CD4-positive, alpha-beta T cell treated with Interferon alpha-2 for 1 hour (primary cell): ENCODE measurements around the gene NKTR.

Experiments used
- DNase-seq, 2 donors: peaks; one replicate each; pipeline ENCODE4 v3.0.0-alpha.2; 2020 to 2022

Gene NKTR

DNA sequence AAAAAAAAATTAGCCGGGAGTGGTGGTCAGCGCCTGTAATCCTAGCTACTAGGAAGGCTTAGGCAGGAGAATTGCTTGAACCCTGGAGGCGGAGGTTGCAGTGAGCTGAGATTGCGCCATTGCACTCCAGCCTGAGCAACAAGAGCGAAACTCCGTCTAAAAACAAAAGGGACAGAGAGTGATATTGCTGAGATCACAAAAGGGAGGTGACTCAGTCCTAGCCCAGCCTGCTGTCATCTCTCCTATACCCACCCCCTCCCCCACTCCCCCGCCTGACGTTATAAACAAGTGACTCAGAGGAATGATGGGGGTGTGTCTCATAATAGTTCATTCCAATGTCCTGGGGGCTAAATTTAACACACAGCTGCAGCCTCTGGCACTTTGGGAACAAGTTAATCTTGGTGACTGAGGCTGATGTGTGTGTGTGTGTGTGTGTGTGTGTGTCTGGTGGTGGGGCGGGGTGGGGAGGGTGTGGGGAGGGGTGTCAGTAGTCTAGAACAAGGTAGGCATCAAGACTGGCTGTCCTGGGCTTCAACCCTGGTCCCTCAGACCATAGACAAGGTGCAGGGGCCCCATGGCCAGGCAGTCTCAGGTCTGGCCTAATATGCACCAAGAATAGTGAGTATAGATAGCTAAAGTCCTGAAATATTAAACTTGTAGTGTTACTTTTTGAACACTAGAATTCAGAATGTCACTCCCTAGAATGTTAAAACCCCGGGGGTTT lies 83.6 kb downstream of the NKTR start:
- DNase-seq, result peak in 1 of 2 donors; percentile 28

DNA sequence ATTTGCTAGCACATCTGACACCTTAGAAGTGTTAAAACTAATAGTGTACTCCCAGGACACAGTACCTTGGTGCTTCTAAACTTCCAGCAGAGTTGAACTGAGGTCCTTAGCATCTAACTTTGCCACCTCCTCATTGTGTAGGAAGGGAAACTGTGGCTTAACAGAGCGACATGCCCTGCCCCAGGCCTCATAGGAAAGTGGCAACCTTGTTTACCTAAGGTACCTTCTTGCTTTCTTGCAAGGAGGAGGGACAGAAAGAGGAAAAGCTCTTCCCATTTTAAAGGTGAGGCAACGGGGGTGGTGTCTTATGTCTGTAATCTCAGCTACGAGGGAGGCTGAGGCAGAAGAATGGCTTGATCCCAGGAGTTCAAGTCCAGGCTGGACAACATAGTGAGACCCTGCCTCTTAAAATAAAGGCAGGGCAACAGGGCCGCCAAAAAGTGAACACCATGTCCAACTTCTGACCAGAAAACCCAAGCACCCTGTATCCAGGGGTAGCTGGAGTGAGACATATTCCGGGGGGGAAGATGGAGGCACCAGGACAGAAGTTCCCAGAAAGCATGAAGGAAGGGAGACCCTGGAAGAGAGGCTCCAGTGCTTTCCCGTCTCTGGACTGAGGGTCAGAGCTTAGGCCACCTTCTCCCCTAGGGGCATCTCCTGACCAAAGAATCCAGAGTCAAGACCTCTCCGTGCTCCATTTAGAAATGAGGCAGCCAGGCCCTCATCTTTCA lies 84.3 kb downstream of the NKTR start:
- no peak for DNase-seq

DNA sequence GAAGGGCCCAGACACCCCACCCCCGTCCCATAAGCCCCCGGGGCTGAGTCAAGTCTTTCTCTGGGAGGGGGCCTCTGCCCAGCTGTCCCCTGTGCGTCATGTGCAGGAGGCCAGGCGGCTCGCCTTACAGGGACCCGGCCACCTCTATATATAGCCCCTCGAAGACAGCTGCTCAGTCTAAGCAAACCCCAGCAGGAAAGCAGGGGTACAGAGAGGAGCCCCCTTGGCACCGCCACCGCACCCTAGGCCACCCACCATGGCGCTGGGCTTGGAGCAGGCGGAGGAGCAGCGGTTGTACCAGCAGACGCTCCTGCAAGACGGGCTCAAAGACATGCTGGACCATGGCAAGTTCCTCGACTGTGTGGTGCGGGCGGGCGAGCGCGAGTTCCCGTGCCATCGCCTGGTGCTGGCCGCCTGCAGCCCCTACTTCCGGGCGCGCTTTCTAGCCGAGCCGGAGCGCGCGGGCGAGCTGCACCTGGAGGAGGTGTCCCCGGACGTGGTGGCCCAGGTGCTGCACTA lies 84.9 kb downstream of the NKTR start, which contains the start of gene KLHL40:
TSS of gene KLHL40 (plus strand) at position 175 of the 519 bp plus-strand sequence. CDS start at position 257, 82 bp downstream.
- no peak for DNase-seq

DNA sequence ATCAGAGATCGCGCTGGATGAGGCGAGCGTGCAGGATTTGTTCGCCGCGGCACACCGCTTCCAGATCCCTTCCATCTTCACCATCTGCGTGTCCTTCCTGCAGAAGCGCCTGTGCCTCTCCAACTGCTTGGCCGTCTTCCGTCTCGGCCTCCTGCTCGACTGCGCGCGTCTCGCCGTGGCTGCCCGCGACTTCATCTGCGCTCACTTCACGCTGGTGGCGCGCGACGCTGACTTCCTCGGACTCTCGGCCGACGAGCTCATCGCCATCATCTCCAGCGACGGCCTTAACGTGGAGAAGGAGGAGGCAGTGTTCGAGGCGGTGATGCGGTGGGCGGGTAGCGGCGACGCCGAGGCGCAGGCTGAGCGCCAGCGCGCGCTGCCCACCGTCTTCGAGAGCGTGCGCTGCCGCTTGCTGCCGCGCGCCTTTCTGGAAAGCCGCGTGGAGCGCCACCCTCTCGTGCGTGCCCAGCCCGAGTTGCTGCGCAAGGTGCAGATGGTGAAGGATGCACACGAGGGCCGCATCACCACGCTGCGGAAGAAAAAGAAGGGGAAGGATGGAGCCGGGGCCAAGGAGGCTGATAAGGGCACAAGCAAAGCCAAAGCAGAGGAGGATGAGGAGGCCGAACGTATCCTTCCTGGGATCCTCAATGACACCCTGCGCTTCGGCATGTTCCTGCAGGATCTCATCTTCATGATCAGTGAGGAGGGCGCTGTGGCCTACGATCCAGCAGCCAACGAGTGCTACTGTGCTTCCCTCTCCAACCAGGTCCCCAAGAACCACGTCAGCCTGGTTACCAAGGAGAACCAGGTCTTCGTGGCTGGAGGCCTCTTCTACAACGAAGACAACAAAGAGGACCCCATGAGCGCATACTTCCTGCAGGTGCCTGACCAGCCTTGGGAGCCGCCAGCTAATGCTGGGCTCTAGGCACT lies 85.7 kb downstream of the NKTR start:
- no peak for DNase-seq

DNA sequence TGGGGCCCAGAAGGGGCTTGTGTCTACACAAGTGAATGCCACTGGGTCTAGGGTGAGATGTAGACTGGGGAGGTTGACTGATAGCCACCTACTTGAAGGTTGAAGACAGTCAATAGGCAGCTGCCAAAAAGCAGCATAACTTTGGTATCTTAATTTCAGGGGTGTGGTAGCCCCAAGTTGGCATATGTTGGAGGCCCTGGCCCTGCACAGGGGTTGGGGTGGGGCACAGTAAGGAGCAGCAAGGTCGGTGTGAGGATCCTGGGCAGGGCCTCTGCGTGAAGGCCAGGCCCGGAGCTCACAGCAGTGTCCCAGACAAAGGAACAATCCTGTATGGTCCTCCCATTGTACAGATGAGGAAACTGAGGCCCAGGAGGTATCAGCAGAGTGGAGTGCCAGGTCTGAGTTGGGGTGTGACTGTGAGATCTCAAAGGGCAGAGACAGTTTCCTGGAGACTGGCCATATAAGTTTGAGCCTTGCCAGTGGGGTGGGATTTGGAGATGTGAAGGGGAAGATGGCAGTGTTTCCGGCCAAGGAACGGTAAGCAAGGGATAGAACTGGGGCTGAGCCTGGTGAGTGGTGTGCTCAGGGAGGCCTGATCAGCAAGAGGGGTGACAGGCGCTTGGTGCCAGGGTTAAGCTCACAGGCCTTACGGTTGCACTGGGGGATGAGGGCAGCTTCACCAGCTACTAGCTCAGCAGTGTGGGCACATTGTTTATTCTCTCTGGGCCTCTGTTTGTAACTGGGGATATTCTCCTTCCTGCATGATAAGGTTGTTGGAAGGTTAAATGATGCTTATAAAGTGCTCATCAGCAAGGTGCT lies 86.6 kb downstream of the NKTR start:
- no peak for DNase-seq

DNA sequence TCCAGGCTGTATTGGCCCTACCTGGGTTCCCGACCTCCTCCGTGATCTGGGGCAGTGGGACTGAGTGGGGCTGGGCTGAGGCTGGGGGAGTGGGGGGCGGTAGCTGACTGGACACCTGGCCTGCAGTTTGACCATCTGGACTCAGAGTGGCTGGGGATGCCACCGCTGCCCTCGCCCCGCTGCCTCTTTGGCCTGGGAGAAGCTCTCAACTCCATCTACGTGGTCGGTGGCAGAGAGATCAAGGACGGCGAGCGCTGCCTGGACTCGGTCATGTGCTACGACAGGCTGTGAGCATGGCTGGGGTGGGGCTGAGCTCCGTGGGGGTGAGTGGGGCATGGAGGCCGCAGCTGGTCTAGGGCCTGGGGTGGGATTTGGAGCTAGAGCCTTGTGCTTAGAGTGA lies 87.5 kb downstream of the NKTR start:
- no peak for DNase-seq

DNA sequence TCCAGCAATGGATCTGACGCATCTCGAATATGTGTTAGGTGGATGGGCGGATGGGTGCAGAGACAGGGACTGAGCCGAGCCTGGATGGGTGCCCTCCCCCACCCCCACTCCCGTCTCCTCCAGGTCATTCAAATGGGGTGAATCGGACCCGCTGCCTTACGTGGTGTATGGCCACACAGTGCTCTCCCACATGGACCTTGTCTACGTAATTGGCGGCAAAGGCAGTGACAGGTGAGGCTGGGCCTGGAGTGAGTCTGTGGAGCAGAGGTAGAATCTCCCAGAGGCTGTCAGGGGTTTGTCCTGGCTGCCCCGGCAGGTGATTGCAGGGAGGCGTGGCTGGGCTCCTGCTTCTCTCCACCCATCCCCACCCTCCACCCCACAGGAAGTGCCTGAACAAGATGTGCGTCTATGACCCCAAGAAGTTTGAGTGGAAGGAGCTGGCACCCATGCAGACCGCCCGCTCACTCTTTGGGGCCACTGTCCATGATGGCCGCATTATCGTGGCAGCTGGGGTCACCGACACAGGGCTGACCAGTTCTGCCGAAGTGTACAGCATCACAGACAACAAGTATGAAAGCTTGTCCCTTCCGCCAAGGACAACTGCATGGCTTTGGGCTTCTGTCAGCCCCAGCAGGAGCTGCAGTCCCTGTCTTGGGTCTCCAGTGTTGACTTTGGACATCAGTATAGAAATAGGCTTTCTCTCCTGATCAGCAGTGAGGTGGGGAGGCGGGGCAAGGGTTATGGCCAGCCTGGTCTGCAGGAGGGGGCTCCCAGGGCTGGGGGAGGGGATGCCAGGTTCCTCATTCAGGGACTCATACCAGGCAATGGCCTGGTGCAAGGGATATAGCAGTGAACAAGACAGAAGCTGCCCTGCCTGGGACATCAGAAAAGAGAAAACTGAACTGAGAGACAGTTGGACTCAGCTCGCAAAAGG lies 88.3 kb downstream of the NKTR start:
- no peak for DNase-seq

DNA sequence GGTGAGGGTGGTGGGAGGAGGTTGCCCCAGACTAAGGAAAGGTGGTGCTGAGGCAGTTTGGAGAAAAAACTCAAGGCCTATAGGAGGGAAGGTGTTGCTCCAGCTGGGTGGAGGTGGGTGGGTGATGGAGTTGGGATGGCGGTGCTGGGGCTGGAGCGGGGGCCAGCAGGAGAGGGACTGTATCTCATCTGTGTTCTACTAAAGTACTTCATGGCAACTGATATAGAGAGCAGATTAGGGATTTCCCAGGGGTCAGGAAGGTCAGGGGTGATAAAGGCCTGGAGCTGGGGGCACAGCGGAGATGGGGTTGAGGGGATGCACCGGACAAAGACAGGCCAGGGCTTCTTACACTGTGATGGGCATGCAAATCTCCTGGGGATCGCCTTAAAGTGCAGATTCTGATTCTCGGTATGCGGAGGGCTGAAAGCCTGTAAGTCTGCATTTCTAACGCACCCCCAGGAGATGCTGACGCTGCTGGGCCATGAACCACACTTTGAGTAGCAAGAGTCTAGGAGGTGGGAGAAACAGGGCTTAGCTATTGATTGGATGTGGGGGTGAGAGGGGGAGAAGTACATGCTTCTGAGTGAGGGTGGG lies 89.0 kb downstream of the NKTR start:
- DNase-seq, result no peak

DNA sequence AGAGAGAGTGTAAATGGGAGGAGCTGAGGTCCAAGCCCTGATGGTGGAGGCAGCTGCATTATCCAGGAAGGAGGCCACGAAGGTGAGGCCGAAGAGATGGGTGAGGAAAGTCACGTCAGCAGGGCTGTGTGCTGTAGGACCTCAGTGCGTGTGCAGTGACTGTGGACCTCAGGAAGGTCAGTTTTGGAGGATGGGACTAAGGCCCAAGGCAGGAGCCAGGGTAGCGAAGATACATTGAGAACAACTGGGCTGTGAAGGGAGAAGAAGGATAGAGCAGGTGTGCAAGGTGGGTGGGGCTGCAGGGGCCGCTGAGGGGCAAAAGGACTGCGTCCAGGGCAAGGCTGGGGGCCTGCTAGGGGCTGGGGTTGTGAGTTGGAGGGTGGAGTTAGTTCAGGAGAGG lies 89.7 kb downstream of the NKTR start:
- DNase-seq, result no peak

DNA sequence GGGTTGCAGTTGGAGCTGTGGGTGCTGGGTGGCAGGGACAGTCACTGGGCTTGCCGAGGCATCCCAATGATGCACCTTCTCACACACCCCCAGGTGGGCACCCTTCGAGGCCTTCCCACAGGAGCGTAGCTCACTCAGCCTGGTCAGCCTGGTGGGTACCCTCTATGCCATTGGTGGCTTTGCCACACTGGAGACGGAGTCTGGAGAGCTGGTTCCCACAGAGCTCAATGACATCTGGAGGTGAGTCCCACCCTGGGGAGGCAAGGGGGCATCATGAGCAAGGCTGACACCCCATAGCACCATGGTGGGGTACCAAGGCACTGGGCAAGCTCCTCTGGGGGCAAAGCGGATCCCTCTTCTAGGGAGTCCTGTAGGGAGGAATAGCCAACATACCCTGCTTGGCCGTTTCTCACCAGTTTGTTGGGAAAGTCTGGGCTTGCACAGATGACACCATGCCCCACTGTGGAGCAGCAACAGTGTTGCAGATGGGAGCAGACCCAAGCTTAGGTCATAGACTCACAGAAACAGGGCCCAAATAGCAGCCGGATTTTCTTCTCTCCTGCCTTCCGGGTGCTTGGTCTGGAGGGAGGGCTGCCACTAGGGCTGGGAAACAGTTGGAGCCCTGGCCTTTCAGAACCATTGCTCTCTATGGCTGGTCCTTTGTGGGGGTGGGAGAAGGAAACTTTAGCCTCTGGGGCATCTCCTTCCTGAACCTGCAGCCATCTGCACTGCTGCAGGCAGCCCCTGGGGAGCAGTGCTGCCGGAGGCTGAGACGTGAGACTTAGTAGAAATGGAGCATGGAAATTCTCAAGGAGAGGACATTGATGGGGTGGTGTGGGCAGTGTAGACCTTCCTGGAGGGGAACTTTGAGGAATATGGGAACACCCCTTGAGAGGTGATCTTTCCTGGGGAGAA lies 90.5 kb downstream of the NKTR start:
- no peak for DNase-seq

DNA sequence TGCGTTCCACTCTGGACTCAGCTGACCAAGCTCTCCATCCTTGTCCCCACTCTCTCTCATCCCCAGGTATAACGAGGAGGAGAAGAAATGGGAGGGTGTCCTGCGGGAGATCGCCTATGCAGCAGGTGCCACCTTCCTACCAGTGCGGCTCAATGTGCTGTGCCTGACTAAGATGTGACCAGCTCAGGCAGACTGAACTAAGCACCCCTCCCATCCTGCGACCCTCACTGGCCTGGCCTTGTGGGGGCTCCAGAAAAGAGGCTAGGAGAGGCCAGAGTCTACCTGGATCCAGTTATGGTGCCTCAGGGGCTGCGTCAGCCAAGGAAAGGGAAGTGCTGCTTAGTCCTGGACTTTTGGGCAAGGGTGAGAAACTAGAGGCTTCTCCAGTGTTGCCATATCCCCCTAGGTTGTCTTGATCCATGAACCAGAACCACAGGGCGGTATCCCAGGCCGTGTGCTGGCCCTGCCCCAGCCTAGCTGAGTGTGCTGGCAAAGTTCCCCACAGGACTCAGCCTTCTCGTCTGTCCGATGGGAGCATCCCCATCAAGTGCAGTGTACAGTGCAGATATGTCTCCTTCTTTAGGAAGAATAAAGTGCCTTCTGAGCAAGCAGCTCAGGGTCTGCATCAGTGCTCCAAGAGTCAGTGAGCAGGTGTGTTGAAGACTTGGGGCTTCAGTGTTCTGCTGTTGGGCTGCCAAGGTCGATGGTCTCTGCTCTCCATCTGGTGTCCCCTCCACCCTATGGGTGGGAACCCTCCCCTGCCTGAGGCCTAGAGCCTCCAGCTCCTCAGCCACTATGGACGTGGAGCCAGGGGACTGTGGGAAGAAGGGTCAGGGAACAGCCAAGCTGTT lies 91.6 kb downstream of the NKTR start:
- no peak for DNase-seq

DNA sequence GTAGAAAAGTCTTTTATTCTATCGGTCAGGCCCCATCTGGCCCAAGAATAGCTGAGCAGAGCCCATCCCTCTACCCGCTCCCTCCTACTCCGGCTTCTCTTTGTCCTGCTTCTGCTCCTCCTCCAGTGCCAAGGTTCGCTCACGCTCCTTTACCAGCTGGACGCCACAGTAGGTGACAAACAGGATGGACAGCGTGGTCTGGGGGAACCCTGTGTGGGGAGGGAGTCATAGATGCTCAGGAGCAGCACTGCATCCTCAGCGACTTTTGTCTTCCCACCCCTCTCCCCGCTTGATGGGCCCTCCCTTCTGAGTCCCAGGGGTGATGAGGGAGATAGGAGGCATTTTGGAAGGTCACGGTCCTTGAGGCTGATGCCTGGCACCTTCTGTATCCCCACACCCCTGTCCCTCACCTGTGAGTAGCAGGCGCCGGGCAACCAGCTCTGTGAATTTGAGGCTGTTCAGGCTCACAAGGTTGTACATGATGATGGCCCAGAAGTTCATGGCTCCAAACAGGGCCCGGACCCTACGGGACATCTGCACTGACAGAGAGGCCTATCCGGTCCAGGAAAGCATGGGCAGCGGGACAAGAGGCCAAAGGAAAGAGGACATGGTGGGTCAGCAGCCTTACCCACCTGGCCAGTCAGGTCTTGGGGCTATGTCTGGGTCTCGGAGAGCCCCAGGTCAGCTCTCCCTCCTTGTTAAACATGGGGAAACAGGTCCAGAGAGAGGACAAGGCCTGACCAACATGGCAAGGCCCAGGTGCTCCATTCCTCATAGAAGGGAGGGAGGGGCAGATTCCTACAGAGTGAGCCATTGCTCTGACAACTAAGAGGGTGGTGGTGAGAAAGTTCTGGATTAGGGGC lies 92.4 kb downstream of the NKTR start:
- DNase-seq, result no peak

DNA sequence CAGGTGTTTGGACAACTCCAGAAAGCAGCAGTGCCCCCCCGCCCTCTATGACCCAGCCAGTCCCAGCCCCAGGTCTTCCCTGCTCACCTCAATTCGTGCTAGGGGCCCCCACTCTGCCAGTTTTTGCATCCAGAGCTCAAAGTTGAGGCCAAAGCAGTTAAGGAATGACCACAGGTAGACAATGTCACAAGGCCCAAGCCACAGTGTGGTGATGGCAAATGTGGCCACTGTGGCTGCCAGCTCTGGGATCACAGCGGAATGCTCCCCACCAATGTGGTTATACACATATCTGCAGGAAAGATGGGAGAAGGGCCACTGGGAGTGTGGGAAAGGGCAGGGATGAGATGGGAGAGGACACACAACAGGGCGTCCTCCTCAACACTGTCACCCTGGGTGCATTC lies 93.0 kb downstream of the NKTR start:
- DNase-seq, result no peak

DNA sequence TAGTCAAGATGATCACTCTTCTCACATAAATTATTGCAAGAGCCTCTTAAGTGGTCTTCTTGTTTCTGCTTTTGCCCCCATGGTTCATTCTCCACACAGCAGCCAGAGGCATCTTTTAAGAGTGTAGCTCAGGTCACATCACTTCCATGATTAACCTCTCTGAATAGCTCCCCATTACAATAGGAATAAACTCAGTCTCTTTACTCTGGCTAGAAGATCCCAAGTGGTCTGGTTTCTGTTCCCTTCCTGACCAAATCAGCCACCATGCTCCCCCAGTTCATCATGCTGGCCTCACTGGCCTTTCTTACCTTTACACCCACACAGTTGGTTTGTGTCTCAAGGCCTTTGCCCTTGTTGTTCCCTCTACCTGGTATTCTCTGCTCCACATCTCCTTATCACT lies 93.9 kb downstream of the NKTR start:
- DNase-seq, result no peak

DNA sequence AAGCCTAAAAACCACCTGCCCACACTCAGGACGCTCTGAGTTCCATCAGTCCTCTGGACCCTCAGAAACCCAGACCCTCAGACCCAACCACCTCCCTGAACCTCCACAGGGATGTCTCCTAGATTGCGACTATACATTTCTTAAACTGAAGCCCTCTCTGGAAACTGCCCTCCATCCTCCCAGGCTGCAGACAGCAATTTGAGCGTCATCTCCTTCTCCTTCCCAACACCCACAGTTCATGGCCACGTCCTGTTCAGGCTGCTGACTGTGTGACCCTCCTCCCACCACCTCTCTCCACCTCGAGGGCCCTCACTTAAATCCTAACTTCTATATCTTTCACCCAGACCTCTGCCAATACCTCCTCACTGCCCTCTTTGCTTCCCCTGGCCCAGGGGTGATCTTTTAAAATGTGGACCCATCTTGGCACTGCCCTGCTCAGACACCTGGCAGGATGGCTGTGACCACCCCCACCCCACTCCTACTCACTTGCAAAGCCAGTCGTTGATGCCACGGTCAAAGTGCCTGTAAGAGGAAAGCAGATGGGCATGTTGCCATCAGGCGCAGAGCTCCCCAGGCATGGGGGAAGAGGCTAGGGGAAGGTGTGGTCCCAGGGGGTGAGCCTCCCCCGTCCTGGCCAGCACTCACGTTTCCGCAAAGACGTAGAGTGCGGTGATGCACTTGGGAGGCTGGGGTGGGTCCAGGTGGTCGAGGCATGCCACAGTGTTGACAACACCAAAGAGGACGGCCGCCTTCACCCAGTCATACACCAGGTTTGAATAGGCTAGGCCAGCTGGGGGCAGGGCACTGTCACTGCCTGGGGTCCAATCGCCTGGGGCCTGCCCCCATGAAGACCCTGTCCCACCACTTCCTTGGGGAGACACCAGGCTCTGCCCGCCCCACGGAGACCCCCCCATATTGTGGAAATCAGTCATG lies 96.1 kb downstream of the NKTR start:
- DNase-seq, result no peak
